K562 (cell line): Measurements from ENCODE around the gene DPF1. TPM values are rescaled to one million over a fixed set of nuclear protein-coding genes. Genes with fewer than 3 reads are reported as not detected.

Experiments
- DPF2 ChIP-seq: fragments of 450-650 bp; IDR thresholded peaks from 2 replicates; pipeline ENCODE4 v1.6.1; 2016
- HDAC1 ChIP-seq, 2 experiments: fragments of 450-650 bp; IDR thresholded peaks; 2 replicates each; pipeline ENCODE4 v1.6.1; 2016 to 2017; ENCODE audit warnings: inconsistent platforms in 1 of 2, mild to moderate bottlenecking in 1 of 2, moderate library complexity in 1 of 2
- MTA1 ChIP-seq: fragments of 450-650 bp; IDR thresholded peaks from 2 replicates; pipeline ENCODE4 v1.6.1; 2017; ENCODE audit warnings: borderline replicate concordance
- NRF1 ChIP-seq, 2 experiments: fragments of 450-650 bp; IDR thresholded peaks in 1 of 2; conservative IDR thresholded peaks in 1 of 2; 2 replicates each; pipeline ENCODE4 v1.6.1; 2014; ENCODE audit warnings: mild to moderate bottlenecking in 2 of 2
- PHF21A ChIP-seq: fragments of 450-650 bp; IDR thresholded peaks from 2 replicates; pipeline ENCODE4 v1.6.1; 2017; ENCODE audit warnings: low read depth, borderline replicate concordance
- PHF8 ChIP-seq: fragments of 200-600 bp; sonication (generic); IDR thresholded peaks from 2 replicates; pipeline ENCODE4 v1.6.1; 2012; ENCODE audit warnings: mixed run types, mild to moderate bottlenecking, inconsistent platforms, low read length, moderate library complexity, borderline replicate concordance
- PTBP1 ChIP-seq: fragments of 200-400 bp; formaldehyde crosslinking; IDR thresholded peaks from 2 replicates; pipeline ENCODE4 v1.6.1; 2017; ENCODE audit warnings: low read depth, low read length
- RNF2 ChIP-seq: sonication (generic); IDR thresholded peaks from 2 replicates; pipeline ENCODE4 v1.6.1; 2016
- TGIF2 ChIP-seq: sonication (generic); formaldehyde crosslinking; IDR thresholded peaks from 2 replicates; pipeline ENCODE4 v1.8.1; 2022; ENCODE audit warnings: mild to moderate bottlenecking, missing genetic modification reagents, moderate library complexity
- TSC22D4 ChIP-seq: fragments of 450-650 bp; IDR thresholded peaks from 2 replicates; pipeline ENCODE4 v1.6.1; 2016; ENCODE audit warnings: missing genetic modification characterization, missing biosample characterization, control low read depth
- ZKSCAN1 ChIP-seq: fragments of 150-350 bp; IDR thresholded peaks from 2 replicates; pipeline ENCODE4 v1.6.1; 2016; ENCODE audit warnings: low read depth, low read length
- ZNF133 ChIP-seq: fragments of 250-450 bp; sonication (Bioruptor Pico); IDR thresholded peaks from 2 replicates; pipeline ENCODE4 v1.4.0; 2020; ENCODE audit warnings: mild to moderate bottlenecking
- ZNF274 ChIP-seq: IDR thresholded peaks from 2 replicates; pipeline ENCODE4 v1.6.1; 2011; ENCODE audit warnings: low read depth, mild to moderate bottlenecking, low read length, moderate library complexity, borderline replicate concordance
- polyA plus RNA-seq, 8 experiments: library from polyadenylated mRNA; depleted of rRNA in 4 of 8; stranded (reverse) in 5 of 8; unstranded in 3 of 8; fragments of >200 nt; fragmentation: Nextera tagmentation in 2 of 8; fragmentation: Illumina TruSeq in 1 of 8; extraction: Ambion mirVana in 2 of 8; extraction: Trizol in 1 of 8; gene quantifications; 2 replicates each; pipeline versions ENCODE4 v1.2.1 to v1.2.3, GENCODE V29; 2011 to 2014; ENCODE audit warnings: inconsistent platforms in 1 of 8, missing spikeins in 1 of 8
- total RNA-seq, 7 experiments: library from RNA; depleted of rRNA in 6 of 7; stranded (reverse); fragments of >200 nt in 6 of 7; fragmentation: Illumina TruSeq in 2 of 7; extraction: Trizol in 2 of 7; gene quantifications; 2 replicates each; pipeline versions ENCODE4 v1.2.1 to v1.2.3, GENCODE V29; 2011 to 2021; ENCODE audit warnings: low replicate concordance in 1 of 7
- TF ChIP-seq, protein P1 (sequence below), 2 experiments: IDR thresholded peaks; 2 replicates each; pipeline ENCODE4 v1.6.1; 2011; ENCODE audit warnings: borderline replicate concordance in 1 of 2, control low read depth in 1 of 2, low read depth in 1 of 2, low read length in 1 of 2, mild to moderate bottlenecking in 1 of 2, mixed read lengths in 1 of 2, moderate library complexity in 1 of 2; ENCODE audit not compliant: insufficient read depth in 1 of 2, insufficient read length in 1 of 2, poor library complexity in 1 of 2, severe bottlenecking in 1 of 2; ENCODE audit errors: extremely low read depth in 1 of 2
- TF ChIP-seq, protein P2 (sequence below): sonication (generic); formaldehyde crosslinking; IDR thresholded peaks from 2 replicates; pipeline ENCODE4 v1.8.0; 2022; ENCODE audit warnings: missing genetic modification reagents, mild to moderate bottlenecking, moderate library complexity, borderline replicate concordance
- TF ChIP-seq, protein P3 (sequence below): sonication (generic); formaldehyde crosslinking; IDR thresholded peaks from 2 replicates; pipeline ENCODE4 v1.8.0; 2022; ENCODE audit warnings: mild to moderate bottlenecking, missing genetic modification reagents
- TF ChIP-seq, protein P4 (sequence below): fragments of 450-650 bp; IDR thresholded peaks from 2 replicates; pipeline ENCODE4 v1.6.1; 2016; ENCODE audit warnings: antibody characterized with exemption
- TF ChIP-seq, protein P5 (sequence below): fragments of 450-650 bp; conservative IDR thresholded peaks from 2 replicates; pipeline ENCODE4 v1.6.1; 2016; ENCODE audit warnings: missing genetic modification characterization, low read depth, mild to moderate bottlenecking, control low read depth, missing compliant biosample characterization

Gene DPF1
- total and polyA plus RNA-seq, 9 of the 15 experiments (the other 6 are each of a cell fraction or from before 2014, with no cell fraction given), result 0.10 to 5.7 (median 3.1) TPM

DNA sequence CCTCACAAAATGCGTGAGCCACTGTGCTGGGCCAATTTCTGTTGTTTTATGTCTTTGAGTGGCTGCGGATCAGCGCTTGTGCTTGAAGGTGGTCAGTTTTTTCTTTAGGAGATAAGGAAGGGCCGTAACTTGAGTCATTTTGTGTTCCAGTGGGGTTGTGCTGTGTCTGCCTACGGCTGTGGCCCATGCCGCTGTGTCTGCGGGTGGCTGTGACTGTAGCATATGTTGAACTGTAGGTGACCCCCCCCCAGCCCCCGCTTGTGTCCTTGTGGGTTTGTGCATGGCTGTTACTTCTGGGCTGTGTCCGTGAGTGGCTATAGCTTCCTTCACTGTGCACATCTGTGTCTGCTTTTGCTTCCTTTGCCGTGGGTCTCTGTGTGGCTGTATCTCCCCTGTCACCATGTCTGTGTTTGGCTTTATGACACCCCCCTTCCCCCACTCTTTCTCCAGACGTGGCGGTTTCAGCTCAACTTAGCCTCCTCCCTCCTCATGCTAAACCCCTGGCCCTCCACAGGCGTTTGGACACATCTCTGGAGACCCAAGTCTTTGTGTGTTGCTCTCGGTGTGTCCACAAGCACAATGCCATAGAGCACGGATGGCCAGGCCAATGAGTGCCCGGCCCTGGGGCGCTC, 31.5 kb upstream of the DPF1 start (continued):
- TF ChIP-seq ZNF274 (no peak), DPF2 (peak; percentile 77), PTBP1 (no peak), NRF1 (conservative IDR thresholded peaks at IDR 0.05 in 1 of 2, IDR thresholded peaks at IDR 0.05 in 1 of 2) (peak in 1 of 2 experiments; percentile 28; a peak in 2 of 4 replicates), ZKSCAN1 (no peak), HDAC1 (IDR thresholded peaks at IDR 0.05) (0 out of 4 replicates have a peak, but pooled peaks of 1 of the 2 experiments have one; percentile 44), ZNF133 (CRISPR knock-in tag) (no peak), TGIF2 (CRISPR knock-in tag) (no peak), RNF2 (0 out of 2 replicates have a peak, but pooled peaks have one; percentile 50), PHF21A (no peak), MTA1 (peak; percentile 27; the same call in 1 of the 2 replicates), PHF8 (no peak), TSC22D4 (0 out of 2 replicates have a peak, but pooled peaks have one; percentile 42)
- TF ChIP-seq, protein P1, sequence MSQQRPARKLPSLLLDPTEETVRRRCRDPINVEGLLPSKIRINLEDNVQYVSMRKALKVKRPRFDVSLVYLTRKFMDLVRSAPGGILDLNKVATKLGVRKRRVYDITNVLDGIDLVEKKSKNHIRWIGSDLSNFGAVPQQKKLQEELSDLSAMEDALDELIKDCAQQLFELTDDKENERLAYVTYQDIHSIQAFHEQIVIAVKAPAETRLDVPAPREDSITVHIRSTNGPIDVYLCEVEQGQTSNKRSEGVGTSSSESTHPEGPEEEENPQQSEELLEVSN (IDR thresholded peaks at IDR 0.05; ENCODE audit: borderline replicate concordance in 1 of 2, extremely low read depth in 1 of 2, insufficient read depth in 1 of 2, insufficient read length in 1 of 2, low read depth in 1 of 2, low read length in 1 of 2, poor library complexity in 1 of 2, severe bottlenecking in 1 of 2), result peak in 1 of 2 experiments; percentile 37
- TF ChIP-seq, protein P2, sequence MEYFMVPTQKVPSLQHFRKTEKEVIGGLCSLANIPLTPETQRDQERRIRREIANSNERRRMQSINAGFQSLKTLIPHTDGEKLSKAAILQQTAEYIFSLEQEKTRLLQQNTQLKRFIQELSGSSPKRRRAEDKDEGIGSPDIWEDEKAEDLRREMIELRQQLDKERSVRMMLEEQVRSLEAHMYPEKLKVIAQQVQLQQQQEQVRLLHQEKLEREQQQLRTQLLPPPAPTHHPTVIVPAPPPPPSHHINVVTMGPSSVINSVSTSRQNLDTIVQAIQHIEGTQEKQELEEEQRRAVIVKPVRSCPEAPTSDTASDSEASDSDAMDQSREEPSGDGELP (CRISPR knock-in tag), result peak; percentile 60; the same call in 1 of the 2 replicates
- TF ChIP-seq, protein P3, sequence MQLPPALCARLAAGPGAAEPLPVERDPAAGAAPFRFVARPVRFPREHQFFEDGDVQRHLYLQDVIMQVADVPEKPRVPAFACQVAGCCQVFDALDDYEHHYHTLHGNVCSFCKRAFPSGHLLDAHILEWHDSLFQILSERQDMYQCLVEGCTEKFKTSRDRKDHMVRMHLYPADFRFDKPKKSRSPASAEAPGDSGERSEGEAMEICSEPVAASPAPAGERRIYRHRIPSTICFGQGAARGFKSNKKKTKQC (CRISPR knock-in tag), result no peak
- TF ChIP-seq, protein P4, sequence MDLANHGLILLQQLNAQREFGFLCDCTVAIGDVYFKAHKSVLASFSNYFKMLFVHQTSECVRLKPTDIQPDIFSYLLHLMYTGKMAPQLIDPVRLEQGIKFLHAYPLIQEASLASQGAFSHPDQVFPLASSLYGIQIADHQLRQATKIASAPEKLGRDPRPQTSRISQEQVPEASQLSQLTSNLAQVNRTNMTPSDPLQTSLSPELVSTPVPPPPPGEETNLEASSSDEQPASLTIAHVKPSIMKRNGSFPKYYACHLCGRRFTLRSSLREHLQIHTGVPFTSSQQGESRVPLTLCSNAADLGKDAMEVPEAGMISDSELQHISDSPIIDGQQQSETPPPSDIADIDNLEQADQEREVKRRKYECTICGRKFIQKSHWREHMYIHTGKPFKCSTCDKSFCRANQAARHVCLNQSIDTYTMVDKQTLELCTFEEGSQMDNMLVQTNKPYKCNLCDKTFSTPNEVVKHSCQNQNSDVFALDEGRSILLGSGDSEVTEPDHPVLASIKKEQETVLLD, result 0 out of 2 replicates have a peak, but pooled peaks have one; percentile 22
- TF ChIP-seq, protein P5, sequence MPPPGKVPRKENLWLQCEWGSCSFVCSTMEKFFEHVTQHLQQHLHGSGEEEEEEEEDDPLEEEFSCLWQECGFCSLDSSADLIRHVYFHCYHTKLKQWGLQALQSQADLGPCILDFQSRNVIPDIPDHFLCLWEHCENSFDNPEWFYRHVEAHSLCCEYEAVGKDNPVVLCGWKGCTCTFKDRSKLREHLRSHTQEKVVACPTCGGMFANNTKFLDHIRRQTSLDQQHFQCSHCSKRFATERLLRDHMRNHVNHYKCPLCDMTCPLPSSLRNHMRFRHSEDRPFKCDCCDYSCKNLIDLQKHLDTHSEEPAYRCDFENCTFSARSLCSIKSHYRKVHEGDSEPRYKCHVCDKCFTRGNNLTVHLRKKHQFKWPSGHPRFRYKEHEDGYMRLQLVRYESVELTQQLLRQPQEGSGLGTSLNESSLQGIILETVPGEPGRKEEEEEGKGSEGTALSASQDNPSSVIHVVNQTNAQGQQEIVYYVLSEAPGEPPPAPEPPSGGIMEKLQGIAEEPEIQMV (tag), result no peak
